AG09309 (cell line): ENCODE results near the gene CDKAL1.

Source experiments
- DNase-seq: peaks from one replicate; pipeline ENCODE4 v3.0.0-alpha.2; 2010; ENCODE audit warnings: low read depth
- H3K4me3 ChIP-seq: 2 replicates; pipeline ENCODE4 v1.5.1; 2011; ENCODE audit warnings: mild to moderate bottlenecking, low read depth, low read length, moderate library complexity; ENCODE audit not compliant: control insufficient read depth
- TF ChIP-seq, protein P1 (sequence below): IDR thresholded peaks from 2 replicates; pipeline ENCODE4 v1.5.1; 2011; ENCODE audit warnings: mild to moderate bottlenecking, low read depth, low read length, inconsistent platforms; ENCODE audit not compliant: insufficient read depth, control insufficient read depth; ENCODE audit errors: missing control alignments

CDKAL1 gene

DNA sequence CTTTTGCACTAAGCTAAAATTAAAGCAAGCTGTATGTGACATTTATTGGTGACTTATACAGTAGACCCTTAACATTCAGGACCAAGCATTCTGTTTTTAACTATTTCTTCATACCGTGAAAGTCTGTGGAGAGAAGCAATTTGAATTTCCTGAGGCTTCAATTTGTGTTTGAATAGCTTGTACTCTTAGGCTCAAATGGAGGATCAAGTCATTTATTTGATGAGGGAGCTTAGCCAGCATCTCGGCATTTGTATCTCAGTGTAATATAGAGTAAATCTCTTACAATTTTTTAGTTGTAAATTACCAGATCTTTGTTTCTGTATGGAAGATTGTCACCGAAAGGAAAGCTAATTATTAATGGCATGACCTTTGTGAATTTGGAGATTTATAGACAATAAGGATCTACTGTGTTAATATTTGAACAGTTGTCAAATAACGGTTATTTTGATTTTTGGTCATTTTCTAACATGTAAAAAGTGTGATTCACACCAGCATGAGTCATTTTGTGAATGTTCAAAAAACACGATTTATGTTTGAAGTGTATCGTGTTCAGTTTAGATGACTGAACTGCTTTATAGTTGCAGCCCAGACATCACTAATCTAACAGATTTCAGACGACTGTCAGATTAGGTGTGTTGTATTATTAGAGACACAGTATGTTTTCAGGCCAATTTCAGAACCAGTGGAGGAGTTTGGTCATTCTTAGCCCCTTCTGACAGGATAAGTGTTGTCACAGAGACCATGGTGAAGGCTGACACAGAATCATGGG, 332.9 kb downstream of the CDKAL1 start:
- H3K4me3 ChIP-seq, result no peak overlapping the region
- DNase-seq, result no peak
- TF ChIP-seq, protein P1, sequence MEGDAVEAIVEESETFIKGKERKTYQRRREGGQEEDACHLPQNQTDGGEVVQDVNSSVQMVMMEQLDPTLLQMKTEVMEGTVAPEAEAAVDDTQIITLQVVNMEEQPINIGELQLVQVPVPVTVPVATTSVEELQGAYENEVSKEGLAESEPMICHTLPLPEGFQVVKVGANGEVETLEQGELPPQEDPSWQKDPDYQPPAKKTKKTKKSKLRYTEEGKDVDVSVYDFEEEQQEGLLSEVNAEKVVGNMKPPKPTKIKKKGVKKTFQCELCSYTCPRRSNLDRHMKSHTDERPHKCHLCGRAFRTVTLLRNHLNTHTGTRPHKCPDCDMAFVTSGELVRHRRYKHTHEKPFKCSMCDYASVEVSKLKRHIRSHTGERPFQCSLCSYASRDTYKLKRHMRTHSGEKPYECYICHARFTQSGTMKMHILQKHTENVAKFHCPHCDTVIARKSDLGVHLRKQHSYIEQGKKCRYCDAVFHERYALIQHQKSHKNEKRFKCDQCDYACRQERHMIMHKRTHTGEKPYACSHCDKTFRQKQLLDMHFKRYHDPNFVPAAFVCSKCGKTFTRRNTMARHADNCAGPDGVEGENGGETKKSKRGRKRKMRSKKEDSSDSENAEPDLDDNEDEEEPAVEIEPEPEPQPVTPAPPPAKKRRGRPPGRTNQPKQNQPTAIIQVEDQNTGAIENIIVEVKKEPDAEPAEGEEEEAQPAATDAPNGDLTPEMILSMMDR, result no peak

GRCh38 chr6:20868397-20869096, 334.3 kb downstream of the CDKAL1 start:
- TF ChIP-seq, protein P1, result no peak
- no peak overlapping the region for H3K4me3 ChIP-seq
- no peak for DNase-seq

GRCh38 chr6:20870021-20870420, 335.8 kb downstream of the CDKAL1 start:
- no peak for DNase-seq
- TF ChIP-seq, protein P1, result no peak
- no peak overlapping the region for H3K4me3 ChIP-seq

DNA sequence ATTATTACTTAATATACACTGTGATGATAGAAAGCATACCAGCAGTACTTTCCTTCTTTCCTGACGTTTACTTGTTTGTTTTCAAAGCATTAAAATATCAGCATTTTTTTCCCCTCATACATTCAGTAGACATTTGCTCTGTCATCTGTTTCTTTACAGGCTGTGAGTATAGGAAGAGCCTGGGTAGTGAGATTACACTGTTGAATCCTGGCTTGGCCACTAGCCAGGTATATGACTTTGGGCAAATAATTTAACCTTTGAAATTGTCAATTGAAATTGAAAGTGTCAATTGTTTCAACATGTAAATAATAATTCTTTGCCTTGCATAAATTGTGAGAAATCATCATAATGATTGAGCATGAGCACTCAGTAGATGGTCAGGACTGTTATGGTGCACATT, 336.2 kb downstream of the CDKAL1 start:
- no peak for DNase-seq
- no peak overlapping the region for H3K4me3 ChIP-seq

DNA sequence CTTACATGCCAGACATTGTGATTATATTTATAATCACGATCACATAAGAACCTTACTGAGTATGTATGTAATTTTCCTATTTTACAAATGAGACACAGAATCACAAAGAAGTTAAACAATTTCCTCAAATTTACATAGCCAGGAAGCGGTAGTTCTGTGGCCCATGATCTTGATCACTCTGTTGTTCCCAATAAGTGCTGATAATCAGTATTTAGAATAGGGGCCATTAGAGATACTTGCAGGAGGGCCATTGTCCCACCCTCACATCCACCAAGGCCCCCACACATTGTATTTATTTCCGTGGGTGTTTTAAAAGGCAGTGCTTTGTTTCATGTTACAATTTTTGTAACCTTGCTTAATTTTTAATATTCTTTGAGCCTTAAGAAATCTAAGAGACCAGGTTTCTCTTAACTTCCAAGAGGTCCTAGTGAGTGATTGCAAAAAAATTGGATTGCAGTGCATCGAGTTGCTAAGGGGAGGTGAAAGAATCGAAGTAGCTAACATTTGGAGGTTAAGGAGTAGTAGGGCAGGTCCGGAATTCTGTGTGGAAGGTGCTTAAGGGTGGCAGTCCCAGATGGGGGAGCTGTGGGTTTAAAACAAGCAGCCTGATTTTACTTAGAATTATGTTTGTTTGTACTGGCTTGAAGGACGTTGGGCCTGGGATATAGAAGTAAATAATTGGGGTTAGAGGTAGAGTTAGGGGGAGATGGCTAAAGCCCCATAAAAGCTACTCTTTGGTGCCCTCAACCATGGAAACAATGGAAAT, 339.4 kb downstream of the CDKAL1 start:
- DNase-seq, result no peak
- H3K4me3 ChIP-seq, result no peak overlapping the region
- TF ChIP-seq, protein P1, result peak; percentile 33

More for the DNA sequence above, 336.2 kb downstream of the CDKAL1 start:
- TF ChIP-seq, protein P1, result no peak

DNA sequence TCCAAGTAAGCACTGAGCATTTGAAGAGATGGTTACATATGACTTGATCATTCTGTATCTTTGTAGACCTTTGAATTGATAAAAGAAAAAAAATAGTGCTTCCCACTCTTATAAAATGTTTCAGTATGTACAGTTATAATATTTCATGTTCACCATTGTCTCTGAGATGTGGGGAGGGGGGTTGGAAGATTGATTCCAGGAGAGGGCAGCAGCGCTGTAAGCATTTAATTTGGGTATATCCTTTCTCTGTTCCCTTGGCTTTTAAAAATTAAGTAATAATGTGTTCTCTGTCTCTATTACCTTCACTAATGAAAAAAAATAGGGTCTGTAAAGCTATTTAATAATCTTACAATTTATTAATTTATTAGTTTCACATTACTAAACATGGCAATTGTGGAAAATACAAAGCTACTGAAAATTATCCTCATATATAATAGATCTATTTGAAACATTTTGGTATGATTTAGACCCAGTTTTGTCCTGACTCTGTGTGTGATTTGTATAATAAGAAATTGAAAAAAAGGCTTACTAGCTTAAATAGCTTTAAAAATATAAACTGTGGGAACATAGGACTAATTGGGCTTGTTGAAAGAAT, 341.2 kb downstream of the CDKAL1 start:
- TF ChIP-seq, protein P1, result peak; percentile 50
- H3K4me3 ChIP-seq, result no peak overlapping the region
- no peak for DNase-seq
